HS-5 (cell line): ENCODE measurements around the gene DLK1.
A peak's percentile ranks its signal among the peaks of the same experiment; 100 is the strongest.

Experiments used
- DNase-seq: peaks from one replicate; pipeline ENCODE4 v3.0.0-alpha.2; 2012; ENCODE audit warnings: low read depth

DLK1 gene

DNA sequence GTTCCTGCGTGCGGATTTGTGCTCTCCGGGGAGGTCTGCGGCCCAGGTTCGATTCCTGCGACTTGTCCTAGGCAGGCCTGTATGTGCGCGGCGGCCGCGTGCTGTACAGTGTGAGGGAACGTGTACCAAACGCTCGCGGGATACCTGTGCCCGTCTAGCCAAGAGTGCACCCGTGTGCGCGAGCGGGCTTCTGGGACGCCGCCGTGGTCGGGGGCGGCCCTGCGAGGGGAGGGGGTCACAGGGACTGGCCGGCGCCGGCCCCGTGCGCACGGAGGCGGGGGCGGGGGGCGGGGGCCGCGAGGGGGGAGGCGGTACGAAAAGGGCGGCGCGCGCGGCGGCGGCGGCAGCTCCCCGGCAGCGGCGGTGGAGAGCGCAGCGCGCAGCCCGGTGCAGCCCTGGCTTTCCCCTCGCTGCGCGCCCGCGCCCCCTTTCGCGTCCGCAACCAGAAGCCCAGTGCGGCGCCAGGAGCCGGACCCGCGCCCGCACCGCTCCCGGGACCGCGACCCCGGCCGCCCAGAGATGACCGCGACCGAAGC, at the start of gene DLK1:
DLK1 (plus strand) TSS at position 343 of the 536 bp plus-strand sequence; CDS start at position 520, 177 bp downstream.
- DNase-seq = no peak

DNA sequence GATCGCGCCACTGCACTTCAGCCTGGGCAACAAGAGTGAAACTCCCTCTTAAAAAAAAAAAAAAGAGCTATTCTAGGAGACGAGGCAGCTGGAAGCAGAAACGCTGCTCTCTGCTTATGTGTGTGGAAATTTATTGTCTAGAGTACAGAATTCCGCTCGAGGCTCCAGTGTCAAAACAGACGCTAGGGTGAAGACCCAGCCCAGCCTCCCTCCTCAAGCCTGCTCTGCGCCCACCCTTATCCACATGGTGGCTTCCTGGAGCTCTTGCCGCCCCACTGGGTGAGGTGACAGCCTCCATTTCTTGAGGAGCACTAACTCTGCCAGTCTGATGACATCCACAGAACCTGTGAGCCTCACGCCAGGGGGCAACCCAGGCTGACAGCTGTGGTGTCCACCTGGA, 49.5 kb upstream of the DLK1 start:
- DNase-seq = no peak

DNA sequence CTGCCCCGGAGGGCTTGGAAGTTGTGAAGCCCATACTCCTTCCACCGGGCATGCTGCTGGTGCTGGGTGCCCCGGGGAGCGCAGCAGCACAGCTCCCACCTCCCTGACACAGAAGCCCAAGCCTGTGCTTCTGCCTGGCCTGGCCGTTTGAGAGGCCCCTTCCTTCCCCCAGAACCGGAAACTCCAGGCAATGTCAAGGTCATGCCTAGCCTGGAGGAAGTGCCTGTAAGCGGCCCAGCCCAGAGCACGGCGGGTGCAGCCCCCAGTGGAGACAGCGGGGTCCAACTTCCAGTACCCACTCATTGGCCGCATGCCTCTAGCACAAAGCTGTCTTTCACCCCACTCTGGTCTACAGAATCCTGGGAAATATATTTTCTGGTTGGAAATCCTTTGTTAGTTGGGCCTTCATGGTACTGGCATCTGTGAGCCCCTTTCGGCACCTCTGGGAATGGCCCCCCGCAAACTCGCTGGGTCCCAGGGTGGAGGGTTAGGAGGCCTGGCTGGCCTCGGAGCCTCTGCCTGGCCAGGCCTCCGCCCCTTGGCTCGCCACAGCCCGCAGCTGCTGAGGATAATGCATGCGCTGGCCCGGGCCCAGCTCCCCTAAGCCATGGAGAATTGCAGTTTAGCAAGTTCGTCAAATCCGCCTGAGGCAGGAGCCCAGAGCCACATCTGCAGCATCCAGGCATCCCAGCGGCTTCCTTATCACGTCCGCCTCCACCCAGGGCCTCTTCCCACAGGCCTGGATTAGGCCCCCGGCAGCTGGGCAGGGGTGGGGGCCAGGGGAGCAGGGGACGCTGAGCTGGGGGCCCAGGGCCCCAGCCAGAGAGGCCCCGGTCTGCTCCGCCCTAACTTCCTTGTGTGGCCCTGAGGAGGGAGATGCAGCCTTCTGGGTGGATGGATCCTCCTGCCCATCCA, 48.9 kb upstream of the DLK1 start:
- DNase-seq = no peak

DNA sequence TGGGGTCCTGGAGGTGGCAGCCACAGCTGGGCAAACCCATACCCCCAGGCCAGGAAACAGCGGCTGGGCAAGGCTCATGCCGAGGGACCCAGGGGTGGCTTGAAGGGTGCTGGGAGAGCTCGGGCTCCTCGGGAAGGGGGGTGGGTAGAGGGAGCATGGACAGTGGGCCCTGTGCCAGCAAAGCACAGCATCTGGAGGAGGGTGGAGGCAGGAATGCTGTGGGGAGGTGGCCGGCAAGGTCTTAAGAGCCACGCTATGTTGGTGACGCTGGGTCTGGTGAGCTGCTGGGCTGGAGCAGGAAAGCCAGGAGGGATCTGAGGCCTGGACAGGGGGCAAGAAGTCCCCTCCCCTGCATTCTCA, 48.2 kb upstream of the DLK1 start:
- DNase-seq = no peak

DNA sequence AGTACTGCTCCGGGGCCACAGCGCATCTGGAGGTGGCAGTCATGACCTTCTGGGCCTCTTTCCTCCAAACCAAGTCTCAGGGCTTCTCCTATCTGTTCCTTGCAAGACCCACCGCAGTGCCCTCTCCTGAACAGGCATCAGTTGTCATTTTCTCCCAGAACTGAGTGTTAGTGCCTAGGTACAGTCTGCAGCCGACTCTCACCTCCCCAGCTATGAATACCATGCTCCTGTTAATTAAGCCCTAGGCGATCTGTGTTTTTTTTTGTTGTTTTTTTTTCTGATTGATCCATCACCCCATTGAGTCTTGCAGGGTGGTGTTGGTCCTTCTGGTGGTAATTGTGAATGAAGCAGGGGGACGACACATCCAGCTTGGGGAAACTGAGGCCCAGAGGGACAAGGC, 47.5 kb upstream of the DLK1 start:
- no peak for DNase-seq

DNA sequence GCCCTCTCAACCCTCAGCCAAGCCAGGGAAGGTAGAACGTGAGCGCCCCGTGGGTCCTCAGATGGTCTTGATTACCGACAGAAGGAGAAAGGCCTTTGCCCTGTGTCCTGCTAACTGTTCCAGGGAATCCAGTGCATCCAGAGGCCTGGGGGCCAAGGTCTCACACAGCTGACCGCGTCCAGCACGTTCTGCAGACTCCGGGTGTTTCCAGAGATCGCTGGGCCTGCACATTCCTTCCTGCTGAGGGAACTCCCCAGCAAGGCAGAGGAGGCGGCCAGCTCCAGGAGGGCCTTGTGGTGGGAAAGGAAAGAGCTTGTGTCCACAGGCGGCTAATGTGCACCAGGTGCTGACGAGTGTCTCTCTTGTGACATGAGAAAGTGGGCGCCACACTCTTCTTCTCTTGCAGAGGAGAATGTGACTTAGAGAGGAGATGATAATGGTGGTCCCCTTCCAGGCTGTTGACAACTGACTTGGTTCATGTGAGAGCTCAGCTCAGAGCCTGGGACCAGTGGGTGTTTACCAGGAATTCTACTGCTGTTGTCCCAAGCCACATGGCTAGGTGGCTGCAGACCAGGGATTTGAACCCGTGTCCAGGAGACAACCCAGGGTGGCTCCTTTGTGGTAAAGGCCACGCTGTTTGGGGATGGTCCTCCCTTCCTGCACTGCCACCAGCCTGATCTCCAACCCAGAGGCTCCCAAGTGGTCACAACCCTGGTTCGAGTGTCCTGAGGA, 46.8 kb upstream of the DLK1 start:
- DNase-seq = no peak

DNA sequence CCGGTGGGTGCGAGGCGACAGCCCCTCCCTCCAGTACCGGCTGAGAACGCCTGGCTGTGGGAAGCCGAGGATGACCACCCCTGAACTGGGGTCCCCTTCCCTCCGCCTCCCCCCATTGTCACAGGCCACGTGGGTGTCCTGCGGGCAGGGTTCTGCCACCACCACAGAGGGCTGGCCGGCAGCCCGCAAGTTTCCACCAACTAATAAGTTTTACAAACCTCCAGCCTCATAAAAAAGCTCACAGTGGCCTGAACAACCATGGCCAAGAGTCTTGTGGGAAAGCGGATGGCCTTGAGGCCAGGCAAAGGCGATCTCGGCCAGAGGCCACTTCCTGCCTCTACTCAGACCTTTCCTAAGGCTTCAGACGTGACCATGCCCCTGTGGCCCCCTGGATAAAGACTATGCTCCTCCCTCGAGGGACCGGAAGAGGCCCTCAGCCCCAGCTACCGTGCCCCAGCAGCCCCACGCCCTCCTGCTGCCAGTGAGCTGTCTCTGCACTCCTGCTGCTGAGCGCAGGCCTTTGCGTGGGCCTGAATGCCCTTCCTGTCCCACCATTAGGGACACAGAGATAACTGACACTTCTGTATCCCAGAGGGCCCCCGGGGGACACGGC, 46.1 kb upstream of the DLK1 start:
- no peak for DNase-seq

DNA sequence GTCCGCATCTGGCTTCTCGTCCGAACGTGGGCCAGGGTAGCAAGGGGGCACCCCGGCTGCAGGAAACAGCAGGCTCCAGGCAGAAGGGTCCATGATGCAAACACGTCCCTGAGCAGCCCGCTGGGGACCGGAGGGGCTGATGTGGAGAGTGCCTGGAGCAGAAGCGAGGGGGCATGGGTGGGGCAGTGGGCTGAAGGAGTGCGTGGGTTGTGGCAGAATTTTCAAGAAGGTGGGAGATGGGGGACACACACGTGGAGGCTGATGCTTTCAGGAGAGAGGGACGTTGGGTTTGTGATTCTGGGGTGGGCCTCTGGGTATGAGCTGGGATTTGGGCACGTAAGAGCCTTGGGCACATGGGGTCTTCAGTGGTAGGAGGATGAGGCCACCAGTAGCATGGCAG, 45.6 kb upstream of the DLK1 start:
- DNase-seq = no peak

- no peak for DNase-seq
Observed at GRCh38 chr14:100682749-100683148, 43.9 kb upstream of the DLK1 start.

- DNase-seq = no peak
Observed at GRCh38 chr14:100683578-100683977, 43.1 kb upstream of the DLK1 start.

- no peak for DNase-seq
Observed at GRCh38 chr14:100684154-100684553, 42.5 kb upstream of the DLK1 start.

DNA sequence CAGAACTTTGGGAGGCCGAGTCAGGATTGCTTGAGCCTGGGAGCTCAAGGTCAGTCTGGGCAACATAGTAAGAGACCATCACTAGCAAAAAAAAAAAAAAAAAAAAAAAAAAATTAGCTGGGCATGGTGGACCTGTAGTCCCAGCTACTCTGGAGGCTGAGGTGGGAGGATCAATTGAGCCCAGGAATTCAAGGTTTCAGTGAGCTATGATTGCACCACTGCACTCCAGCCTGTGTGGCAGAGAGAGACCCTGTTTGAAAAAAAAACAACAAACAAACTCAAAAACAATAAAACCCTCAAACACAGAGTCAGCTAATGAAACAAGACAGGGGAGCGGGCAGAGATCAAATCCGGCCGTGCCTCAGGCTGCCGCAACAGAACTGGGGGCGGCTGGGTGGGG, 41.7 kb upstream of the DLK1 start:
- DNase-seq = no peak

DNA sequence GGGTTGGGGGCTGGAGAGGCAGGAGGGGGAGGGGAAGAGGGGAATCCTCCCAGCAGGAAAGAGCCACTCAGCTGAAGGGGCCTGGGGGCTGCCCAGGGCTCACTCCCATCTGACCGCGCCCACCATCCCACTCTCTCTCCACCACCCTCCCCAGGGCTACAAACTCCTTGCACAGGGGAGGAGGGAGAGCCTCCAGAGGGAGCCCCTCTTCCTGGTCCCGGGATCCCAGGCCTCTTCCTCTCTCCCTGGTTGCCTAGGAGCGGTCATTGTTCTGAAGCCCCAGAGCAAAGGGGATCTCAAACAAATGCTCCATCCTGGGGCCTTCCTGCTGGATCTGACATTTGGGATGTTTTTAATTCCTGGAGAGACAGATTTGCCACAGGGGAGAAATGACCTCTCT, 39.8 kb upstream of the DLK1 start:
- no peak for DNase-seq

GRCh38 chr14:100687386-100687785, 39.3 kb upstream of the DLK1 start:
- no peak for DNase-seq

GRCh38 chr14:100688051-100688450, 38.6 kb upstream of the DLK1 start:
- DNase-seq = no peak

GRCh38 chr14:100688598-100689461, 37.9 kb upstream of the DLK1 start:
- DNase-seq = peak; percentile 34

- no peak for DNase-seq
Observed at GRCh38 chr14:100690672-100691071, 36.0 kb upstream of the DLK1 start.

GRCh38 chr14:100691395-100692056, 35.2 kb upstream of the DLK1 start:
- no peak for DNase-seq

DNA sequence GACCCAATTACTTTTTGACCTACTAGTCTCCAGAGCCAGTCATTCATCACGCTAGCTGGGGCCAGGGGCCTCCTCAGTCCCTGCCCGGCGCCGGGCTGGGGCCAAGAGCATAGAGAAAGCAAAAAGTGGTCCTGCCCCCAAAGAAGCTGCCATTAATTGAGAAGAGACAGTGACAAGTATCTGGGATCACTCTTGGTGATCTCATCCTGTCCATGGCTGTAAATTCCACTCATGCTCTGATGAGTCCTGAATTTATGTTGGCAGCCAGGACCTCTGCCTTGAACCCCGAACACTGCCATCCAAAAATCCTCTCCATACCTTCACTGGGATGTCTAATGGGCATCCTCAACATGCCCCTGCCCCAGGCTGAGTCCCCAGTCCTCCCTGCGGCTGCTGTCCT, 34.4 kb upstream of the DLK1 start:
- DNase-seq = no peak

DNA sequence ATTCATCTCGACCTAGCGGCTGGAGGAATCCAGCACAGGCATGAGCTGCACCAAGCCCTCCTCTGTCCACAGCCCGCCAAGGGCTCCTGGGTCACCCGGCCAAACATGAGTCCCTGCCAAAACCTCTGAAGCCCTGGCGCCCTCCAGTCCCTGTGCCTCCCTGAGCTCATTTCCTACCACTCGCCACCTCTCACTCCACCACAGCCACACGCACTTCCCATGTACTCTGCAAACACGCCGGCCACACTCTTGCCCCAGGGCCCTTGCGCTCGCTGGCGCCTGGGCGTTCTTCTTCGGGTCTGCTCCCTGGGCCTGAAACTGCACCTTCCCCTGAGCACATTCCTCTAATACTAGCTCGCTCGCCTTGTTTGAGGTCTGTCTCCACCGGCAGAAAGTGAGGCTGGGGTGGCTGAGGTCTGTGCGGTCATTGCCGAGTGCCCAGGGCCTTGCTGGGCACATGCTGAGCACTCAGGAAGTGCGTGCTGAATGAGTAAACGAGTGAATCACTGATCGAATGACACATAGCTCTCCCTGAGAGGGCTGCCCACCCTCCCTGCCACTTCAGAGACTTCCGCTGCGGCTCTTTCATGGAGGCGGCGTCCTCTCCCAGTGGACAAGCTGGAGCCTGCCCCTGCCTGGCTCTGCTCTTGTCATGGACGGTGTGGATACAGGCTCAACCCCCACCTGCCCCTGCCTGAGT, 33.7 kb upstream of the DLK1 start:
- DNase-seq = peak; percentile 80
